NCI-H128 (cell line): ENCODE results near the gene SLC8A1.

Experiments used
- DNase-seq: peaks from one replicate; lab custom pipeline; 2025; ENCODE audit not compliant: unreplicated experiment; lab: John Stamatoyannopoulos, UW

The SLC8A1 gene

DNA sequence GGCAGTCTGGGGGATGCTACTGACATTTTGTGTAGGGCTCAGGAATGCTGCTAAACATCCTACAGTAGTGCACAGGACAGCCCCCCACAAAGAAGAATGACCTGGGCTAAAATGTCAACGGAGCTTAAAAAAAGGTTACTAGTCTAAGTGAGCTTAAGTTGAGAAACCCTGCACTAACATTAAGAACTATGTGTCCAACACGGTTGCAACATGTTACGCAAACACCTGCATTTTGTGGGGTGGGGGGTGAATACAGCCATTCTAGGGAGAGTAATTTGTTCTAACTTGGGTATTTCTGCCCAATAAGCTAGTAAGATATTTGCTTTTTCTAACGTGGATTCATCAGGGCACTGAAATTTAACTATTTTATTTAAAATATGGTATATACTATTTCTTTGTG lies 57.9 kb downstream of the SLC8A1 start:
- no peak for DNase-seq

DNA sequence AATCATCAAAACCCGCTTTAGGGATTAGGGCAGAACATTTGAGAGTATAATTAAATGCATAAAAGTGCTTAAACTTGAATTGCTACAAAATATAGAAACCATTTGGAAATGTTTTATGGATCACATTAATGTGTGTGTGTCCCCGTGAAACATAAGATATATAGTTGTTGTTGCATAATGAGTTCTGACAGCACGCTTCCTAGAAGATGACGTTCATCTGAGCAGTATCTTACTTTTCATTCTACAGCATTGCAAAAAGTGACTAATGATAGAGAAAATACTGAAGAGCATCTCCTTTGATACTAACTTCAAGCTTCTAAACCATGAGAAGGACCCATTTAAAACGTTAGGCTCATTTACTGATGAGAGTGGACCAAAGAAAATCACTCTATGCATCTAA lies 63.7 kb downstream of the SLC8A1 start:
- no peak for DNase-seq

DNA sequence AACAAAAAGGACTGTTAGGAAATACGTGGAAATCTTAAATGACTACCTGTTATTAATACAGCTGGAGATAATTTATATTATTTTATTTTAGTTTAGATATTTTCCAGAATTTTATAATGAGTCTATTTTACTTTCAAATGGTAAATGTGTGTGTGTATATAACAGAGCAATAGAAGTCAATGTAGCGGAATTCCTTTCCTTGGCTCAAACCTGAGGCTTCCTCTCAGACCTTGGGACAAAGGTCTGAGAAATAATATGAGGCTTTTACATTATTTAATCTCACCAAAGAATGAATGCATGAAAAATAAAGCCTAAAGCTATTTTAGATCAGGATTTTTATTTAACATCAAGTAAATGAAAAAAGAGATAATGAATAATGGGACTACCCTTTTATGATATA lies 65.7 kb downstream of the SLC8A1 start:
- no peak for DNase-seq

DNA sequence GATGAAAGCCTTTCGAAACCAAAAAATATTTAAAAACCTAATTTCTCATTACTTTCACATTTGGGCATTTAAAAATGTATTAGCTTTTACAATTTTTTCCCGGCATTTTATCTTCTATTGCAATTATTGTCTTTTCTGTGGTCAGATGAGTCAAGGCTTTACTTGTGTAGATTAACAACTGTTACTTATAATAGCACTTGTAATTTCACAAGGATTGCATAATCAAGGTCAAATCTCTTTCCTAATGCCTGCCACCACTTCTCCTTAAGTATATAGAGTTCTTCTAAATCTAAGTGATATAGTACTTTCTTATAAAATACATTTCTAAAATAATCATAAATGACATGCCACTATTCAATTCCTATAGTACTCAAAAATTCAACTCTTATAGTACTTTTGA lies 67.2 kb downstream of the SLC8A1 start:
- DNase-seq, result no peak

GRCh38 chr2:40384233-40384632 lies 67.7 kb downstream of the SLC8A1 start:
- no peak for DNase-seq

GRCh38 chr2:40380721-40381120 lies 71.2 kb downstream of the SLC8A1 start:
- DNase-seq, result no peak

DNA sequence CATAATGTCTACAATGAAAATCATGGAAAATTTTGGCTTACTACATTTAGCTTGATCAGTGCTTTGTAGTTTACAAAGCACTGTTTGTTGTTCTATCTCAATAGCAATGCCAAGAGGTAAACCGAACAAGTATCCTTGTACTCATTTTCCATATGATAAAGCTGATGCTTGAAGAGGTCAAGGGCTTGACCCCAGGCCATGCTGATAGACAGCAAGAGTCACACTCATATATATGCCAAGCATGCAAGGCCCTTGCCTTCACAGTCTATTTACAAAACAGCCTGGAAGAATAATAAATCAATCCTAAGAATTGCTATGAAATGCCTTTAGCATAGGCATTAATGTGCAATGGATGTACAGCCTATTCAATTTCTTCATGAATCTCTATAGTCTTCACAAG lies 71.8 kb downstream of the SLC8A1 start:
- no peak for DNase-seq

DNA sequence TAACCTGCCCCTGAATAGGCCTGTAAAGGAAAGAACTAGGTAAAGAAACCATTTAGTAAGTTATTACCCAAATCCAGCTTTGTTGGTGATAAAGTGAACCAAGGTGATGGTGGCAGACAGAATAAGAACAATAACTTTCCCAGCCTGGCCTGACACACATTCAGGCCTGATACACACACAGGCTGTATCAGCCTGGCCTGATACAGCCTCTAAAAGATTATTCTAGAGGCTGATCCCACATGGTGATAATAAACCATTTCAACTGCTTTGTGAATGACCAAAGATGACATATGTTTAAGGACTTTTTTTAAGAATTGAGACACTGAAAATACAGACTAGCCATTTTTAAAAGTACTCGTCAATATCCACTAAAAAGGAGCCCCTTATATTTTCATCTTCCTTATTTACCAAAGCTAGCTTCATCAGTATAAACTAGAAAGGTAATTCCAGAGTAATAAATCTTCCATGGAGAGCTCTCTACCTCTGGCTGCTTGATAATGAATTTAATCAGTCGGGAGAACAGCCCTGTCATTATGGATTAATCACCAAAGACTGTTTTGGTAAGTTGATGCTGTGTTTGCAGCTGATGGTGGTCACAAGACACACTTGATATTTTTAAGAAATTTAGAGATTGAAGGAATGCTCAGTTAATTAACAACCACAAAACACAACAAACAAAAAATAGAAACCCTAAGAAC lies 77.2 kb downstream of the SLC8A1 start:
- DNase-seq, result no peak

DNA sequence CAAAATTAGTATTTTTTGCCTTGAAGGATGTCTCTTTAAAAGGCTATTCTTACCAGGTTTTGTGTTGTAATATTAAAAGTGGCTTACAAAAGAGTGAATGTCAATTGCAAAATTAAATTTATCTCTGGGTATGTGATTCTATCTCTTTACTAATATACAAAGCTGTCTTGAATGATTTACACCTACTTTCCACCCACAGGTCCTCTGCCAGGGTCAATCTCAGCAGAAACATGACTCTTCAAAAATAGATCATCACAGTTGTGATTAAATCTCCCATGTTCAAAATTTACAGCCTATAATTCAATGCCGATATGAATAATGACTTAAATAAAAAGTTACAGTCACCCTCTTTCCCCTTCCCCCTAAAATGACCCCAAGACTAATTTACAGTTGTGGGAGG lies 78.8 kb downstream of the SLC8A1 start:
- DNase-seq, result no peak

GRCh38 chr2:40372283-40372985 lies 79.5 kb downstream of the SLC8A1 start:
- DNase-seq, result no peak

GRCh38 chr2:40371525-40372282 lies 80.2 kb downstream of the SLC8A1 start:
- DNase-seq, result no peak

GRCh38 chr2:40370007-40370395 lies 81.9 kb downstream of the SLC8A1 start:
- DNase-seq, result no peak

DNA sequence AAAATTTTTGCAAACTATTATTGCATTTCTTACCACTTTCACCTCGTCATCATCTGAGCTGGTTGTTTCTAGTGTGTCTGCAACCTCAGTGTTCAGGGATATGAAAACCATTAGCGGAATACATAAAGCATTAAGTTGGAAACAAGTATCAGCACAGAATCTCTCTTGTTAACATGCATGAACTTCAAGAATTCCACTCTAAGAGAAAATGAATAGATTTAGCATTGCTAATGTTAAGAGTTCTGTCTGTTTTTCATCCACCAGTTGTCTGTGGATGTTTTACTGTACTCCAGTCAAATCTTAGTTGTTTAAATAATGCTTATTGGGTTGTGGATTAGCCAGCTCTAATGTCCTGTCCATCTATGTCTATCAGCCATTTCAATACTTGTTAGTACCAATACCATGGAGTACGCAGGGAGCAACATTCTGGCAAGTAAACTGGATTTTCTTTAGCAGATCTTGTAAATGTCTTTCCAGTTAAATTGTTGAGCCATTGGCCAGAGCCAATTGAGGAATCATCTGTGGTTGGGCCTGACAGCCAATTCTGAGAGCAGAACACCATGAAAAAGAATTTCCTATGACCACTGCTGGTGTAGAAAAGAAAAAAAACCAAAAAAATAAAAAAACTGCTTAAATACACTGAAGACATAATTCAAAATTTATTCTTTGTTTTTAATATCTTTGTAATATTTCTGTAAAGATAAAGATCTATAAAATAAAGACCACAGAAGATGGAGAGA lies 82.5 kb downstream of the SLC8A1 start:
- DNase-seq, result no peak

DNA sequence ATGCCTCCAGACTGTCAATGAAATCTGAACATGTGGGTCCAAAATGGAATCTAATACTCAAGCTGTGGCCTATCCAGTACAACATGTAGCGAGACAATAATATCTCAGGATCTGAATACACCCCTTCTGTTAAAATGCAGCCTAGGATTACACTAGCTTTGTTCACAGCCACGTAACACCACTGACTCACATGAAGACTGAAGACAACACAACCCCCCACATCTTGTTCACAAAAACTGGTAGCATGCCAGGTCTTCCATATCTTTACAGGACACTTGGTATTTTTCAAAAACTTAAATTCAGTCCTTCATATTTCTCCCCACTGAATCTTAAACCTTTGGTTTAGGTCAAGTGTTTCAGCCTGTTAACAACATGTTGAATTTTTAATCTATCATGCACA lies 84.2 kb downstream of the SLC8A1 start:
- DNase-seq, result no peak

GRCh38 chr2:40367032-40367431 lies 84.9 kb downstream of the SLC8A1 start:
- DNase-seq, result no peak

GRCh38 chr2:40364151-40364874 lies 87.6 kb downstream of the SLC8A1 start:
- no peak for DNase-seq

DNA sequence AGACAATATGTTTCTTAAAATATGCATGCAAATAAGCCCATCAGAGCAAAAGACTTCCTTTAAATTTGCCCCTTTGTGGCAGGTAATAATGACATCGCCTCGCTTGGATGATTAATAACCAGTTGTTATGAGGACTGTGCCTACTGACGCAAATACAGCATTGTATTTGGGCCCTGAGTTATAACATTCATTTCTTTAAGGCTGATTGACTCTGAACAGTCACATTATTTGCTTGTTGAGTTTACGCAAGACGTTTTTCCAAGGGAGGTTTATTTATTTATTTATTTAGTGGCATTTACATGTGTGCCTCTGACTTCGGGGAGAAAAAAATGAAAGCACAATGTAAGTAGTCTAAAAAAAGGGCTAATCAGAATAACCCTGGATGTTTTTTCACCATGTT lies 88.3 kb downstream of the SLC8A1 start:
- no peak for DNase-seq

GRCh38 chr2:40363231-40363630 lies 88.7 kb downstream of the SLC8A1 start:
- DNase-seq, result no peak

DNA sequence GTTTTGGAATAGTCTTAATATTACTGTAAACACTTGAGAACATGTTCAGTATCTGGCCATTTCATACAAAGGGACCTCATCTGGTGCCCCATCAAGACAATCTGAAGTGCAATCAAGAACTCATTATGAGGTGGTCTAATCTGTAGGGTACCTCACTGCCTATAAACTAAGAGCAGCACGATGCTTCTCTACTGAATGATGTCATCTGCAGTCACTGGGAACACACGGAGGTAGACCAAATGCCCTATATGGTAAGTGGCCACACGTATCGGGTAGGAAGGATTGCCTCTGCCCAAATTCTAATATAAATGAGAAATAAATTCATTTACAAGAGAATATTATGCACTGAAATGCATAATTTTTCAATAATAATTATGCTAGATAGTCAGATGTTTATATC lies 90.4 kb downstream of the SLC8A1 start:
- DNase-seq, result no peak

GRCh38 chr2:40360652-40361051 lies 91.2 kb downstream of the SLC8A1 start:
- no peak for DNase-seq

- DNase-seq, result no peak
Measured at GRCh38 chr2:40359811-40360210, 92.1 kb downstream of the SLC8A1 start.
